HG03139 (cell line): ENCODE results near the gene MAP1LC3B.

Experiments used
- ATAC-seq: cut with Tn5 transposase; IDR thresholded peaks from one replicate; pipeline ENCODE4 v1.9.1; 2021; ENCODE audit not compliant: unreplicated experiment

Gene MAP1LC3B

GRCh38 chr16:87407511-87408112 lies 15.5 kb downstream of the MAP1LC3B start:
- ATAC-seq: no peak

GRCh38 chr16:87409153-87409552 lies 17.0 kb downstream of the MAP1LC3B start:
- no peak for ATAC-seq

GRCh38 chr16:87409781-87410180 lies 17.6 kb downstream of the MAP1LC3B start:
- ATAC-seq: no peak

- ATAC-seq: no peak
Measured at GRCh38 chr16:87410530-87410929, 18.4 kb downstream of the MAP1LC3B start.

- ATAC-seq: no peak
Measured at GRCh38 chr16:87410968-87411367, 18.8 kb downstream of the MAP1LC3B start.

- no peak for ATAC-seq
Measured at GRCh38 chr16:87411375-87412271, 19.5 kb downstream of the MAP1LC3B start.

GRCh38 chr16:87412371-87412995 lies 20.3 kb downstream of the MAP1LC3B start:
- ATAC-seq: no peak

- ATAC-seq: no peak
Measured at GRCh38 chr16:87412996-87413421, 20.9 kb downstream of the MAP1LC3B start.

GRCh38 chr16:87414251-87414680 lies 22.1 kb downstream of the MAP1LC3B start:
- ATAC-seq: no peak

- ATAC-seq: no peak
Measured at GRCh38 chr16:87415441-87415840, 23.3 kb downstream of the MAP1LC3B start.

- ATAC-seq: no peak
Measured at GRCh38 chr16:87416826-87417527, 24.8 kb downstream of the MAP1LC3B start.

GRCh38 chr16:87417528-87417910 lies 25.4 kb downstream of the MAP1LC3B start:
- no peak for ATAC-seq

GRCh38 chr16:87418216-87418615 lies 26.1 kb downstream of the MAP1LC3B start:
- ATAC-seq: no peak

- ATAC-seq: no peak
Measured at GRCh38 chr16:87418644-87419043, 26.5 kb downstream of the MAP1LC3B start.

GRCh38 chr16:87420026-87421002 lies 28.2 kb downstream of the MAP1LC3B start:
- ATAC-seq: no peak

GRCh38 chr16:87421003-87421912 lies 29.1 kb downstream of the MAP1LC3B start:
- ATAC-seq: no peak

- ATAC-seq: no peak
Measured at GRCh38 chr16:87422106-87422505, 30.0 kb downstream of the MAP1LC3B start.

- no peak for ATAC-seq
Measured at GRCh38 chr16:87423429-87423828, 31.3 kb downstream of the MAP1LC3B start.

- ATAC-seq: no peak
Measured at GRCh38 chr16:87424266-87424665, 32.1 kb downstream of the MAP1LC3B start.
